Endodermal cell (in vitro differentiated cells): ENCODE data around the gene CD34. TPM values are rescaled to one million over a fixed set of nuclear protein-coding genes. Genes with fewer than 3 reads are reported as not detected.
A peak's percentile ranks its signal among the peaks of the same experiment; 100 is the strongest.

Experiments
- DNase-seq: peaks from one replicate; pipeline ENCODE4 v3.0.0-alpha.2; 2017
- H3K27ac ChIP-seq: 2 replicates; pipeline ENCODE4 v1.5.1; 2013; ENCODE audit warnings: mild to moderate bottlenecking, low read depth, low read length, moderate library complexity
- H3K27me3 ChIP-seq: 2 replicates; pipeline ENCODE4 v1.6.1; 2013; ENCODE audit warnings: mild to moderate bottlenecking, low read length, moderate library complexity; ENCODE audit not compliant: insufficient read depth, control insufficient read depth, poor library complexity, severe bottlenecking
- H3K36me3 ChIP-seq: 2 replicates; pipeline ENCODE4 v1.7.0; 2013; ENCODE audit warnings: mild to moderate bottlenecking, low read length, moderate library complexity; ENCODE audit not compliant: control insufficient read depth, insufficient read depth
- H3K4me1 ChIP-seq: one replicate; pipeline ENCODE4 v1.7.0; 2013; ENCODE audit warnings: low read length; ENCODE audit not compliant: control insufficient read depth, insufficient read depth
- H3K4me3 ChIP-seq: 2 replicates; pipeline ENCODE4 v1.5.1; 2013; ENCODE audit warnings: mild to moderate bottlenecking, low read length, moderate library complexity
- H3K9ac ChIP-seq: 2 replicates; pipeline ENCODE4 v1.6.1; 2013; ENCODE audit warnings: mild to moderate bottlenecking, low read length, moderate library complexity; ENCODE audit not compliant: poor library complexity, severe bottlenecking; ENCODE audit errors: extremely low read depth
- H3K9me3 ChIP-seq: 2 replicates; pipeline ENCODE4 v1.6.1; 2013; ENCODE audit warnings: mild to moderate bottlenecking, low read length, moderate library complexity; ENCODE audit not compliant: control insufficient read depth
- H3K27ac Mint-ChIP-seq: 2 replicates; pipeline ENCODE4 v1.8.0; 2020; ENCODE audit warnings: mixed read lengths
- H3K27me3 Mint-ChIP-seq: 2 replicates; pipeline ENCODE4 v1.8.0; 2021; ENCODE audit warnings: mild to moderate bottlenecking, mixed read lengths; ENCODE audit not compliant: insufficient read depth
- H3K36me3 Mint-ChIP-seq: 2 replicates; pipeline ENCODE4 v1.8.0; 2020; ENCODE audit warnings: low read depth, mixed read lengths
- H3K4me1 Mint-ChIP-seq: 2 replicates; pipeline ENCODE4 v1.8.0; 2020; ENCODE audit warnings: mixed read lengths
- H3K4me3 Mint-ChIP-seq: 2 replicates; pipeline ENCODE4 v1.8.0; 2020; ENCODE audit warnings: mild to moderate bottlenecking, moderate library complexity, mixed read lengths
- H3K9me3 Mint-ChIP-seq: 2 replicates; pipeline ENCODE4 v1.8.0; 2020; ENCODE audit warnings: mild to moderate bottlenecking, mixed read lengths
- WGBS, 2 experiments: methylation state at CpG; one replicate each; pipeline versions ENCODE4 v1.1.5 to v1.1.7; 2013; ENCODE audit warnings: missing lambda C conversion rate in 2 of 2, mixed read lengths in 1 of 2; ENCODE audit not compliant: insufficient coverage in 1 of 2, insufficient read length in 1 of 2; 5-methylcytosine and 5-hydroxymethylcytosine counted together
- total RNA-seq, 2 donors: library from RNA; stranded (reverse); fragmentation: NEBNext Ultra II Directional in 1 of 2; extraction: Animal tissue kit (Norgen Biotek cat#: 25700) in 1 of 2; gene quantifications; 2 replicates in 1 of 2; 3 replicates in 1 of 2; pipeline ENCODE4 v1.2.1, GENCODE V29; 2021
- TF ChIP-seq, protein P1 (sequence below): fragments of 200-600 bp; sonication (generic); conservative IDR thresholded peaks from 2 replicates; pipeline ENCODE4 v1.5.0; 2021; ENCODE audit warnings: antibody characterized with exemption, mild to moderate bottlenecking

CD34 gene
- total RNA-seq, 2 donors from 2014 or later, result 1.6 to 6.9 TPM

DNA sequence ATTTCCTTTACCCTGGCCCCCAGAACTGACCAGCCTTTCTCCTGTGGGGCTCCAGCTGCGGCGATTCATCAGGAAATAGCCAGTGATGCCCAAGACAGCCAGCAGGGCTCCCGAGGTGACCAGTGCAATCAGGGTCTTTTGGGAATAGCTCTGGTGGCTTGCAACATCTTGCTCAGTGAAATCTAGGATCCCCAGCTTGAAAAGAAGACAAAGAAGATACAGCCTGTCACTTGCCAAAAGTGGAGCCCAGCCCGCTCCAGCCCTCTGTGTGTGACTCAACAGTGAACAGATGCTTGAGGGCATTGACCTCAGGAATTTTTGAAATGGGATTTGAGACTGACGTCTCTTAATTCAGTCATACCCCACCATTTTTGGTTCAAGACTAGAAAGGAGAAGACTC, 22.3 kb downstream of the CD34 start:
- peaks cover 13% of the 10 kb centered on the region for H3K27me3 ChIP-seq
- H3K9me3 ChIP-seq, result no peaks in the 10 kb centered on the region
- H3K27ac ChIP-seq, result no peak overlapping the region
- peaks cover 17% of the 10 kb centered on the region for H3K27me3 Mint-ChIP-seq
- H3K36me3 ChIP-seq, result no peaks in the 10 kb centered on the region
- no peaks in the 10 kb centered on the region for H3K36me3 Mint-ChIP-seq
- H3K4me3 Mint-ChIP-seq, result no peak overlapping the region
- H3K27ac Mint-ChIP-seq, result no peak overlapping the region
- H3K9me3 Mint-ChIP-seq, result no peaks in the 10 kb centered on the region
- H3K4me3 ChIP-seq, result no peak overlapping the region
- no peak overlapping the region for H3K9ac ChIP-seq
- peak; percentile 58 for DNase-seq
- no peaks in the 10 kb centered on the region for H3K4me1 ChIP-seq
- TF ChIP-seq, protein P1, sequence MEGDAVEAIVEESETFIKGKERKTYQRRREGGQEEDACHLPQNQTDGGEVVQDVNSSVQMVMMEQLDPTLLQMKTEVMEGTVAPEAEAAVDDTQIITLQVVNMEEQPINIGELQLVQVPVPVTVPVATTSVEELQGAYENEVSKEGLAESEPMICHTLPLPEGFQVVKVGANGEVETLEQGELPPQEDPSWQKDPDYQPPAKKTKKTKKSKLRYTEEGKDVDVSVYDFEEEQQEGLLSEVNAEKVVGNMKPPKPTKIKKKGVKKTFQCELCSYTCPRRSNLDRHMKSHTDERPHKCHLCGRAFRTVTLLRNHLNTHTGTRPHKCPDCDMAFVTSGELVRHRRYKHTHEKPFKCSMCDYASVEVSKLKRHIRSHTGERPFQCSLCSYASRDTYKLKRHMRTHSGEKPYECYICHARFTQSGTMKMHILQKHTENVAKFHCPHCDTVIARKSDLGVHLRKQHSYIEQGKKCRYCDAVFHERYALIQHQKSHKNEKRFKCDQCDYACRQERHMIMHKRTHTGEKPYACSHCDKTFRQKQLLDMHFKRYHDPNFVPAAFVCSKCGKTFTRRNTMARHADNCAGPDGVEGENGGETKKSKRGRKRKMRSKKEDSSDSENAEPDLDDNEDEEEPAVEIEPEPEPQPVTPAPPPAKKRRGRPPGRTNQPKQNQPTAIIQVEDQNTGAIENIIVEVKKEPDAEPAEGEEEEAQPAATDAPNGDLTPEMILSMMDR, result peak; percentile 62
- peaks cover 4% of the 10 kb centered on the region for H3K4me1 Mint-ChIP-seq
- 81 to 93% methylated on average over 4 to 5 of the region's 5 CpGs for WGBS, 2 experiments

DNA sequence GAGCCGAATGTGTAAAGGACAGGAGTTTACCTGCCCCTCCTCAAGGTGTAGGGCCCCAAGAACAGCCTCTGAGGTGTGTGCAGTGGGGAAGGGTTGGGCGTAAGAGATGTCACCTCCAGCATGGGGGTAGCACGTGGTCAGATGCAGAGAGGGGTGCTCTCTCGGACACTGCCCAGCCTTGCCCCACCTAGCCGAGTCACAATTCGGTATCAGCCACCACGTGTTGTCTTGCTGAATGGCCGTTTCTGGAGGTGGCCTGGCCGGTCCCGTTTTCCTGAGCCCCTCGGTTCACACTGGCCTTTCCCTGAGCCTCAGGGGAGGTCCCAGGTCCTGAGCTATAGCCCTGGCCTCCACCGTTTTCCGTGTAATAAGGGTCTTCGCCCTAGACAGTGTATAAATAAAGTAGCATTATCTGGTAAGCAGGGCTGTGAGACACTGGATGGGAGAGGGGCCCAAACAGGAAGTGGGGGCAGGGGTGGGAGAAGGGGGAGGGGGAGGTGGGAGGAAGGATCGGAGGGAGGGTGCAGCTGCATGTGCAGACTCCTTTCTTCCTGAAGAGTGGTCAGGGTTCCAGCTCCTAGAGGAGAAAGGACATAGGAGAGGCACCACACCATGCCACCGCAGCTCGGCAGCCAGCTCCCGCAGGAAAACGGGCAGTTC, 23.3 kb downstream of the CD34 start:
- H3K27me3 Mint-ChIP-seq, result peaks cover 16% of the 10 kb centered on the region
- H3K4me3 Mint-ChIP-seq, result no peak overlapping the region
- no peaks in the 10 kb centered on the region for H3K4me1 ChIP-seq
- no peak overlapping the region for H3K27ac Mint-ChIP-seq
- H3K4me1 Mint-ChIP-seq, result peaks cover 4% of the 10 kb centered on the region
- H3K36me3 Mint-ChIP-seq, result no peaks in the 10 kb centered on the region
- no peak overlapping the region for H3K27ac ChIP-seq
- no peaks in the 10 kb centered on the region for H3K9me3 ChIP-seq
- TF ChIP-seq, protein P1, result no peak
- H3K9ac ChIP-seq, result no peak overlapping the region
- DNase-seq, result no peak
- H3K27me3 ChIP-seq, result peaks cover 3% of the 10 kb centered on the region
- WGBS, 2 experiments, result 91 to 94% methylated on average over 11 to 19 of the region's 19 CpGs
- no peaks in the 10 kb centered on the region for H3K9me3 Mint-ChIP-seq
- H3K36me3 ChIP-seq, result no peaks in the 10 kb centered on the region
- H3K4me3 ChIP-seq, result no peak overlapping the region

DNA sequence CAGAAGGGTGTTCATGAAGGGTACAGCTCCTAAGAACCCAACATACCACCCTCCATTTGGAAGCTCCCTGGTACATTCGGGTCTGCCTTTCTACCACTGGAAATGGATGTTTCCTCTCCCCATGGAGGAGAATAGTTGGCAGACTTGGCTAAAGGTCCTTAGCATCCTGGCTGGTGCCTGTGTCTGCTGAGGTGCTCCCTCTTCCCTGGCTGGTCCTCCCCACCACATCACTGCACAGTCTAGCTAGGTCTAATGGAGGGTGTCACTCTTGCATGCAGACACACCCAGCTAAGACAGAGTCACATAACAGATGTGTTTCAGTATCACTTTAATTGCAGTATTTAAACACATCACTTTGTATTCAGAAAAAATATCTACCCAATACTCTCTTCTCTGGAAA, 24.7 kb downstream of the CD34 start:
- H3K9me3 Mint-ChIP-seq, result no peaks in the 10 kb centered on the region
- Histone ChIP-seq H3K9me3 (no peaks in the 10 kb centered on the region), H3K4me1 (no peaks in the 10 kb centered on the region), H3K27ac (no peak overlapping the region), H3K4me3 (no peak overlapping the region), H3K36me3 (no peaks in the 10 kb centered on the region), H3K9ac (no peak overlapping the region), H3K27me3 (peaks cover 3% of the 10 kb centered on the region)
- 94% methylated on average over 1 of the region's 1 CpG; no CpG with 5 or more reads in 1 of the 2 experiments for WGBS, 2 experiments
- TF ChIP-seq, protein P1, result no peak
- no peak overlapping the region for H3K4me3 Mint-ChIP-seq
- no peak overlapping the region for H3K27ac Mint-ChIP-seq
- peak; percentile 18 for DNase-seq
- peaks cover 6% of the 10 kb centered on the region for H3K4me1 Mint-ChIP-seq
- H3K36me3 Mint-ChIP-seq, result no peaks in the 10 kb centered on the region
- peaks cover 19% of the 10 kb centered on the region for H3K27me3 Mint-ChIP-seq
